Measurements from ENCODE around the gene SLITRK3.
A peak's percentile ranks its signal among the peaks of the same experiment; 100 is the strongest.

Gene SLITRK3

GRCh38 chr3:165212580-165212979, 16.4 kb upstream of the SLITRK3 start:
- TF ChIP-seq CTCF (IDR thresholded peaks at IDR 0.05; ENCODE audit: control extremely low read depth, extremely low read depth, low read depth, missing control alignments): no peak
- ChIA-PET POLR2A (no interaction called here), CTCF (no interaction called here)
- DNase-seq (ENCODE audit: extremely low spot score): no peak

GRCh38 chr3:165211721-165212120, 15.5 kb upstream of the SLITRK3 start:
- ChIA-PET CTCF (interaction anchor here (1.3 to 1.7 kb wide), 2 partner anchors 10 to 12 kb away, joined by 5 read pairs; no protein-coding TSS in a partner anchor), POLR2A (no interaction called here)
- no peak for DNase-seq (ENCODE audit: extremely low spot score)

GRCh38 chr3:165210727-165211126, 14.5 kb upstream of the SLITRK3 start:
- ChIA-PET POLR2A (no interaction called here), CTCF (interaction anchor here (1.3 to 1.7 kb wide), 2 partner anchors 9 to 11 kb away, joined by 5 read pairs; no protein-coding TSS in a partner anchor)
- DNase-seq (ENCODE audit: extremely low spot score): no peak
- TF ChIP-seq CTCF (IDR thresholded peaks at IDR 0.05; ENCODE audit: control extremely low read depth, extremely low read depth, low read depth, missing control alignments): no peak

More at GRCh38 chr3:165211721-165212120, 15.5 kb upstream of the SLITRK3 start:
- TF ChIP-seq CTCF (IDR thresholded peaks at IDR 0.05; ENCODE audit: control extremely low read depth, extremely low read depth, low read depth, missing control alignments): no peak

GRCh38 chr3:165210132-165210531, 13.9 kb upstream of the SLITRK3 start:
- DNase-seq (ENCODE audit: extremely low spot score): no peak
- CTCF ChIA-PET: interaction anchor here (1.3 to 1.7 kb wide), 2 partner anchors 8 to 10 kb away, joined by 5 read pairs; no protein-coding TSS in a partner anchor

GRCh38 chr3:165206454-165207266, 10.5 kb upstream of the SLITRK3 start:
- ChIA-PET CTCF (interaction anchor here (0.7 to 3.0 kb wide), 17 partner anchors 9 to 649 kb away, joined by 3 to 25 read pairs (median 4); no protein-coding TSS in a partner anchor), POLR2A (no interaction called here)
- DNase-seq (ENCODE audit: extremely low spot score): peak; percentile 53
- peak; percentile 99 for TF ChIP-seq CTCF (IDR thresholded peaks at IDR 0.05; ENCODE audit: control extremely low read depth, extremely low read depth, low read depth, missing control alignments)

More at GRCh38 chr3:165210132-165210531, 13.9 kb upstream of the SLITRK3 start:
- POLR2A ChIA-PET: no interaction called here
- TF ChIP-seq CTCF (IDR thresholded peaks at IDR 0.05; ENCODE audit: control extremely low read depth, extremely low read depth, low read depth, missing control alignments): no peak

GRCh38 chr3:165204445-165204844, 8.3 kb upstream of the SLITRK3 start:
- no peak for TF ChIP-seq CTCF (IDR thresholded peaks at IDR 0.05; ENCODE audit: control extremely low read depth, extremely low read depth, low read depth, missing control alignments)
- CTCF ChIA-PET: interaction anchor here (3.0 kb wide), 1 partner anchor 10 kb away, joined by 25 read pairs; no protein-coding TSS in a partner anchor
- no peak for DNase-seq (ENCODE audit: extremely low spot score)
- POLR2A ChIA-PET: no interaction called here

Measured in GM10248 (cell line).